Measurements from ENCODE around the gene HK1.

- TF ChIP-seq CTCF (IDR thresholded peaks at IDR 0.05; ENCODE audit: insufficient read depth, low read depth, low read length) = no peak
- no peak for TF ChIP-seq EZH2 (IDR thresholded peaks at IDR 0.05; ENCODE audit: insufficient read depth, low read length)
Observed at GRCh38 chr10:69340695-69341094, 62.4 kb downstream of the HK1 start.

Measured in astrocyte (in vitro differentiated cells and primary cell).